Stimulated activated CD4-positive, alpha-beta T cell treated with anti-CD3 and anti-CD28 coated beads, Interleukin-2, amount 100 ng/mL, for 48 hours (primary cell): ENCODE data around the gene TWIST2.

Source experiments
- DNase-seq, 2 donors: peaks; one replicate each; pipeline ENCODE4 v3.0.0-alpha.2; 2020

TWIST2 gene

DNA sequence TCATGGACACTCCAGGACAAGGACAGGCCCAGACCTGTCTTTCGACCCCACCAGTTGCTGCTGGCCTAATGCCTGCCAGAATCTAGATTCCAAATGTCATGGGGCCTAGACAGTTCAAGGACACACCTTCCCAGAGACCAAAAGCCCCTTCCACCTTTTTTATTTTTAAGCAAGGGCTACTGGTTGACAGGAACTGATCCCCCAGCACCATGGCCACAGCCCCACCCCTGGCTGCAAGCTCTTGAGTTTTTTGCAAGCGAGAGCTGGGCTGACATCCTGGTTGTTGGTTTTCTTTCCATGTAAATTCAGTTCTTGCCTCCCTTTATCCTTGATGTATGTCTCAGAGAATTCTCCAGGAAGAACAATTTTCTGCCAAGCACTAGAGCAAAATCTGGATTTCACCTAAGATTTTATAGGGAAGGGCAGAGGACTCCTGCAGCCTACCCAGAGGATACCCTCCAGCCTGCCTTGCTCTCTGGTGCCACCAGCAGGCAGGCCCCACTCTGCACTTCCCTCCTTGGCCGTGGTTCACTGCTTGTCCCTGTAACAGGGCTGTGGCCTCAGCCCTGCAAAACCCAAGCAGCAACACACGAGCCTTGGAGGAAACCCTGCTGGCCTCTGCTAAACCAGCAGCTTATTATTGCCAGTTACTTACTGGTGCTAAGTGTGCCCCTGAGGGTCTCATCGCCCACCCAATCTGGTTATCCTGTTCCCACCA, 97.7 kb downstream of the TWIST2 start:
- DNase-seq, result peak in 1 of 2 donors; percentile 8

- DNase-seq, result no peak
These were observed 98.7 kb downstream of the TWIST2 start for GRCh38 chr2:238946318-238947242.

DNA sequence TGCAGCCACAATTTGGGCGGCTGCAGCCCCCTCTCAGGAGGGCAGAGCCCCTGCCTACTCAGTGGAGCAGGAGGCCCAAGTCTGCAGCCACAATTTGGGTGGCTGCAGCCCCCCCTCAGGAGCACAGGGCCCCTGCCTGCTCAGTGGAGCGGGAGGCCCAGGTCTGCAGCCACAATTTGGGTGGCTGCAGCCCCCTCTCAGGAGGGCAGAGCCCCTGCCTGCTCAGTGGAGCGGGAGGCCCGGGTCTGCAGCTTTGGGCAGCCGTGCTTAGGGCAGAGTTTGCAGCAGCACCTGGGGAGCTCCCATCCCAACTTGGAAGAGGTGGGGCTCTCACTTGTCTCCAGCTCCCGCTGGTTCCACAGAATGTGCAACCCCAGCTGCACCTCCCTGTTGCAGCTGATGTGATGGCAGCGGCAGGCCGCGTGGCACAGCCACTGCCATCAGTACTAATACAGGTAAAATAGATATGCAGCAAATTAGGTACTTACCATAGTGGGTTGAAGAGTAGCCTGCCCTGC, 99.4 kb downstream of the TWIST2 start:
- no peak for DNase-seq

- DNase-seq, result no peak
These were observed 100.2 kb downstream of the TWIST2 start for GRCh38 chr2:238947920-238948710.

DNA sequence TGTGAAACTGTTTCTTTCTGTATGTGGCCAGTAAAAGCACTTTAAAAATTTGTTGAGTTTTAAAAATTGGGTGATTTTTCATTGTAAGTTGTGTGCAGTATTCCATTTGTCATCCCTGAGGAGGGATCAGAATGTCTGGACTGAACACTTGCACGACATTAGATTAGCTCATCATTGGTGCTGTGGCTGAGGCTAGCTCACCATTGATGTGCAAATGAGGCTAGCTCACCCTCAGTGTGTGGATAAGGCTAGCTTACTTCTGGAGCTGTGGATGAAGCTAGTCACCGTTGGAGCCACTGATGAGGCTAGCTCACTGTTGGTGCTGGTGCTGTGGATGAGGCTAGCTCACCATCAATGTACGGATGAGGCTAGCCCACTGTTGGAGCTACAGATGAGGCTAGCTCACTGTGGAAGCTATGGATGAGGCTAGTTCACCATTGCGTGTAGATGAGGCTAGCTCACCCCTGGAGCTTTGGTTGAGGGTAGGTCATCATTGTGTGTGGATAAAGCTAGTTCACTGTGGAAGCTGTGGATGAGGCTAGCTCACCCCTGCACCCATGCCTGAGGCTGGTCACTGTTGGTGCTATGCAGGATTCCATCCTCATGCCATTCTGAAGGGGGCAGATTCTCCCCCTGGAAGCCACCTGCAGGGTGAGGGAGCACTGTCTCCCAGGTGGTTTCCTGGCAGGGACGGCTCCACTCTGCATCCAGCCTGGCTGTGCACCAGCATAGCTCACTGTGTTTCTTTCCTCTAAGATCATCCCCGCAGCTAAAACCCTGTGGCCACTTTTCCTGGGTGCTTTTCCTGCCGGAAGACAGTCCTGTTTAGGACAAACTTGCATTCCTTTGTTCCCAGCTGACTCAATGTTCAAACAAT, 101.1 kb downstream of the TWIST2 start:
- DNase-seq, result no peak

GRCh38 chr2:238949710-238950345, 101.9 kb downstream of the TWIST2 start:
- no peak for DNase-seq

DNA sequence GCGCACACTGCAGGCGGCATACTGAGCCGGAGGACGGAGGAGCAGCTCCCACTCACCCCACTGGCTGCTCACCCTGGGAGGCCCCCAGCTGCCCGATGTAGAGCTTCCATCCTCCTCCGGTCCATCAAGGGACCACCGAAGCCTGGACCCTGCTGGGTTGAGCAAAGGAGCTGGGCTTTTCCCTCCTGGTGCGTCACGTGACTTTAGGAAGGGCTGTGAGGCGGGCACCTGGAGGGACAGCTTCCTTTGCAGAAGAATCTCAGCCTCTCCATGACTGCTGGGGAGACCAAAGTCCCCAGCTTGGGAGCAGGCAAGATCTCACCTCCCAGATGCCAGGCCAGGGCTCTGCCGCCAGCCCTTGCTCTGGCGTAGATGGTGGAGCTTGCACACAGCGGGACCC, 102.7 kb downstream of the TWIST2 start:
- DNase-seq, result no peak

DNA sequence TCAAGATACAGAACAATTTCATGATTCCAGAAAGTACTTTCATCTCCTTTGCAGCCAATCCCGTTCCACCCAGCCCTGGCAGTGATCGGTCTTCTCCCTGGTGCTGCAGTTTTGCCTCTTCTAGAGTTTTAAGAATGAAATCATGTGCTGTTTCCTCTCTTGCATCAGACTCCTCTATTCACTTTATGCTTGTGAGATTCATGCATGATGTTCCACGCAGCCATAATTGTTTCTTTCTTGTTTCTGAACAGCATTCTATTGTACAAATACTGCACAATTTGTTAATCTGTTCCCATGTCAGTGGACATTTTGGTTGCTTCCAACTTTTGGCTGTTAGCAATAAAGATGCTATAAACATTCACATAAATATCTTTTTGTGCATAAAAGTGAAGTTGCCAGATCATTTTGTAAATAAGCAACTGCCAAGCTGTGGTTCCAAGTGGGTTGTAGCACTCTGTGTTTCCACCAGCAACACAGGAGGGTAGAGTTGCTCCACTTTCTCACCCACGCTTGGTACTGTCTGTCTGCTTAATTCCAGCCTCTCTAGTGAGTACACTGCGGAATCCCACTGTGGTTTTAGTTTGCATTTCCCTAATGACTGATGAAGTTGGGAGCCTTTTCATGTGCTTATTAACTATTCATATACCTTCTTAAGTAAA, 104.5 kb downstream of the TWIST2 start:
- DNase-seq, result no peak

DNA sequence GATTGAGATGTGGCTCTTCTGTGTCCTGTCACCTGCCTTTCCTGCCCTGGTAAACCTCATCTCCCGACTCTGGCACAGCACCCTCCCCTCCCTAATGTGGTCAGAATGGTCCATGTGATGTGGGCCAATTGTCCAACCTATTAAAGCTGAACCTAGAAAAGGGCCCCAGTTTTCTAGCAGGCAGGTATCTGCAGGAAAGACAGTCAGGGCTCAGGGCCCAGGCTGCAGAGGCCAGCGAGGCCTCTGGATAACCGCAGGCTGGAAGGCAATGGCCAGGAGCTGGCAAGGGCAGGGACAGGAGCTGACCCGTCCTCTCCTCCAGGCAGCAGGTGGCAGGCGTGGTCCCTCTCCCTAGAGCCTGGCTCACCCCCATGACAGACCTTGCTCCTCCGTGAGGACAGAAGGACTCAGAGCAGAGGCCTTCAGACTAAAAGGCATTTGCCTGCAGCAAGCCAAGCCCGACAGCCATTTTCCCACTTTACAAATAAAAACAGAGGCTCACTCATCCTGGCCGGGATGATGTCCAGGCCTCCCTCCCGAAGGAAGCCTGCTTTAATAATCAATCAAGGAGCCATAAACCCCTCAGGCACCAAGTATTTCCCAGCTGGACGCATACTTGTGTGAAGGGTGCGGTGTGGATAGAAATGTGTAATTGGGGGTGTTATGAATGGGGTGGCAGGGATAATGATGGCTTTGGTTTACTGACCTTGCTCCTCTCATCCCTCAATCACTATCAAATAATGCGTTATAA, 107.1 kb downstream of the TWIST2 start:
- no peak for DNase-seq

DNA sequence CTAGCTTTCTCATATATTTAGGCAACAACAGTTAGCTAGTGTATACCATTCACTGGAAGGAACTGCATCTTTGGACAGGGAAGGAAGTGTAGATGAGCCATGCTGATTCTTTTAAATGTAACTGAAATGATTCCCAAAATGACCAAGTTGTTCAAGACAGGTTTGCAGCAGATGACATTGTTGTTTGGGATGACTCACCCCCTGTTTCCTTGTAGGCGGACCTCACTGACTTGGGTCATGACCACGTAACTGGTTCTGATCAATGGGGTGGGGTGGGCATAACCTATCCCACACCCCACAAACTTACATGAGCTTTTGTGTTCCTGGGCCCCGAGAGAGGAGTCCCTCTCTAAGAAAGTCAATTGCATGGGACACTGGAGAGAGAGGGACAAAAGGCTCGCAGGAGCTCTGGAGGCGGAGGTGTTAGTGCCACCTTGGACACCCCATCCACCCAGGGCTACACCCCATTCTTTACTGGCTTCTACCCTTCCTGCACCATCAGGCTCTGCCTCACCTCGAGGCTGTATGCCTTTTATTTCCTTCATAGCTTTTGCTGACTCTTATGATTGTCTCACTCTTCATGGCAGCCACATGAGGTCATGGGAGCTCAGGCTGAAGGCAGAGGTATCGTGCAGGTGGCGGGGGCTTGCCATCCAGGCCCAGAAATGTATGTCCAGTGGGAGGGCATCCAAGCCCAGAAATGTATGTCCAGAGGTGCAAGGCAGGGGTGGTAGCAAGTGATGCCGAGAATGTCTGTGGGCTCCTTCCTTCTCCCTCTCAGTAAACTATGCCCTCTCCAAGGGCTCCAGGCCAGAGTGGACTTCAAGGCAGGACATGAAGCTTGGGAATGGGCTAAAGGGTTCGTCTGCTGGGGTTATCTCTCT, 108.0 kb downstream of the TWIST2 start:
- DNase-seq, result no peak

GRCh38 chr2:238956676-238957075, 108.8 kb downstream of the TWIST2 start:
- DNase-seq, result no peak
